Measurements from ENCODE around the gene CLEC5A.
A peak's percentile ranks its signal among the peaks of the same experiment; 100 is the strongest.
"Not testable (repeated sequence)": the region's sequence is repeated elsewhere in the genome, so short reads cannot be mapped to it uniquely, and the experiment has no call there.

The CLEC5A gene

GRCh38 chr7:141945356-141945755 is 1.4 kb downstream of the CLEC5A start:
- DNase-seq: peak; percentile 5 to 51

GRCh38 chr7:141944811-141945210 is 2.0 kb downstream of the CLEC5A start:
- DNase-seq: no peak

- DNase-seq: no peak
Observed at GRCh38 chr7:141943846-141944245, 2.9 kb downstream of the CLEC5A start.

GRCh38 chr7:141941075-141941474 is 5.7 kb downstream of the CLEC5A start:
- DNase-seq: no peak

- DNase-seq: no peak
Observed at GRCh38 chr7:141930211-141930610, 16.6 kb downstream of the CLEC5A start.

- no peak for DNase-seq
Observed at GRCh38 chr7:141928845-141929195, 18.0 kb downstream of the CLEC5A start.

GRCh38 chr7:141928146-141928844 is 18.5 kb downstream of the CLEC5A start:
- no peak for DNase-seq

- DNase-seq: no peak
Observed at GRCh38 chr7:141920281-141920680, 26.5 kb downstream of the CLEC5A start.

GRCh38 chr7:141916099-141916498 is 30.7 kb downstream of the CLEC5A start, which contains the start of gene OR9A4:
Gene OR9A4 (plus strand): TSS chr7:141916399. CDS start chr7:141918876, 2,477 bp downstream.
- DNase-seq: no peak

GRCh38 chr7:141915565-141915964 is 31.2 kb downstream of the CLEC5A start:
- peak in 1 of 2 donors; percentile 11 for DNase-seq

GRCh38 chr7:141911391-141911790 is 35.4 kb downstream of the CLEC5A start:
- DNase-seq: no peak

GRCh38 chr7:141906285-141906684 is 40.5 kb downstream of the CLEC5A start:
- DNase-seq: no peak

GRCh38 chr7:141899366-141899765 is 47.4 kb downstream of the CLEC5A start:
- DNase-seq: not testable (repeated sequence)

GRCh38 chr7:141891336-141891735 is 55.4 kb downstream of the CLEC5A start:
- no peak for DNase-seq

- DNase-seq: no peak
Observed at GRCh38 chr7:141889321-141889720, 57.5 kb downstream of the CLEC5A start.

GRCh38 chr7:141884539-141885225 is 62.1 kb downstream of the CLEC5A start:
- DNase-seq: no peak

GRCh38 chr7:141880960-141881359 is 65.8 kb downstream of the CLEC5A start:
- no peak for DNase-seq

- DNase-seq: no peak
Observed at GRCh38 chr7:141877365-141877764, 69.4 kb downstream of the CLEC5A start.
